ENCODE results near the gene CNTNAP1. TPM values are rescaled to one million over a fixed set of nuclear protein-coding genes. Genes with fewer than 3 reads are reported as not detected.
A peak's percentile ranks its signal among the peaks of the same experiment; 100 is the strongest.

Gene CNTNAP1
- total and polyA plus RNA-seq, 9 of the 15 experiments (the other 6 are each of a cell fraction or from before 2014, with no cell fraction given): 0.10 to 1.8 (median 0.62) TPM

GRCh38 chr17:42744806-42745617, 62.7 kb downstream of the CNTNAP1 start, which contains the start of gene EZH1 (continued):
- TF ChIP-seq NKRF (IDR thresholded peaks at IDR 0.05; ENCODE audit: borderline replicate concordance) (no peak), U2AF2 (optimal IDR thresholded peaks at IDR 0.05; ENCODE audit: low read depth, low read length) (no peak), ETV5 (CRISPR knock-in tag; IDR thresholded peaks at IDR 0.05; ENCODE audit: low read depth) (no peak), ZNF239 (CRISPR knock-in tag; IDR thresholded peaks at IDR 0.05) (no peak), ZNF24 (IDR thresholded peaks at IDR 0.05) (no peak), HMGN3 (IDR thresholded peaks at IDR 0.05; ENCODE audit: borderline replicate concordance, extremely low read depth, insufficient read length, low read depth, low read length) (peak; percentile 36), HDAC8 (tag; IDR thresholded peaks at IDR 0.05) (no peak), SREBF2 (CRISPR knock-in tag; IDR thresholded peaks at IDR 0.05) (no peak), ZNF407 (IDR thresholded peaks at IDR 0.05; ENCODE audit: low read depth) (no peak), AFF1 (IDR thresholded peaks at IDR 0.05; ENCODE audit: low read depth in 1 of 2, partially characterized antibody in 2 of 2) (no peak), HNRNPK (IDR thresholded peaks at IDR 0.05; ENCODE audit: low read depth, low read length, poor library complexity, severe bottlenecking) (no peak), SP1 (CRISPR knock-in tag; IDR thresholded peaks at IDR 0.05) (peak; percentile 20; the same call in 1 of the 2 replicates)

Data from K562 (cell line).